GM10248 (cell line): ENCODE data around the gene AGPAT3.

ENCODE experiments used
- CTCF ChIA-PET: fragments of 300-600 bp; sonication (Branson Sonifier 250); formaldehyde crosslinking; extraction: SDS; loops from one replicate; lab custom pipeline; 2021; ENCODE audit warnings: antibody characterized with exemption; lab: Yijun Ruan, JAX
- POLR2A ChIA-PET: fragments of 350-650 bp; sonication (Branson Sonifier 250); formaldehyde crosslinking; extraction: SDS; loops from one replicate; lab custom pipeline; 2020; ENCODE audit warnings: antibody characterized with exemption; lab: Yijun Ruan, JAX
- DNase-seq: peaks from one replicate; pipeline ENCODE4 v3.0.0; 2012; ENCODE audit errors: extremely low spot score
- CTCF ChIP-seq: IDR thresholded peaks from 2 replicates; pipeline ENCODE4 v1.5.1; 2012; ENCODE audit warnings: mild to moderate bottlenecking, low read depth; ENCODE audit errors: extremely low read depth, missing control alignments, control extremely low read depth

The AGPAT3 gene

GRCh38 chr21:43936247-43936967 is 71.4 kb downstream of the AGPAT3 start:
- TF ChIP-seq CTCF, result no peak
- ChIA-PET POLR2A (interaction anchor here (0.6 kb wide), 2 partner anchors 10 to 81 kb away, joined by 3 to 7 read pairs; no protein-coding TSS in a partner anchor), CTCF (interaction anchor here (1.0 to 4.2 kb wide), 5 partner anchors 9 to 148 kb away, joined by 3 to 49 read pairs (median 3); no protein-coding TSS in a partner anchor)
- DNase-seq, result no peak

GRCh38 chr21:43937051-43937832 is 72.2 kb downstream of the AGPAT3 start:
- POLR2A ChIA-PET, result interaction anchor here (0.7 to 0.8 kb wide), 2 partner anchors 11 to 16 kb away, joined by 3 to 4 read pairs; no protein-coding TSS in a partner anchor
- DNase-seq, result no peak
- CTCF ChIA-PET, result interaction anchor here (1.0 to 4.2 kb wide), 6 partner anchors 10 to 148 kb away, joined by 3 to 49 read pairs (median 5); partner anchors contain the start of gene RRP1
- no peak for TF ChIP-seq CTCF

GRCh38 chr21:43937891-43938309 is 72.9 kb downstream of the AGPAT3 start:
- peak; percentile 65 for DNase-seq
- POLR2A ChIA-PET, result interaction anchor here (0.7 to 0.8 kb wide), 2 partner anchors 11 to 17 kb away, joined by 3 to 4 read pairs; no protein-coding TSS in a partner anchor
- CTCF ChIA-PET, result interaction anchor here (0.9 to 4.2 kb wide), 18 partner anchors 10 to 148 kb away, joined by 3 to 49 read pairs (median 4); partner anchors contain the start of gene RRP1
- TF ChIP-seq CTCF, result no peak

GRCh38 chr21:43938751-43939442 is 73.9 kb downstream of the AGPAT3 start:
- ChIA-PET POLR2A (no interaction called here), CTCF (interaction anchor here (0.6 to 4.2 kb wide), 32 partner anchors 9 to 211 kb away, joined by 3 to 49 read pairs (median 4); partner anchors contain the start of gene RRP1)
- TF ChIP-seq CTCF, result peak; percentile 99
- DNase-seq, result peak; percentile 94

- POLR2A ChIA-PET, result no interaction called here
- TF ChIP-seq CTCF, result no peak
- DNase-seq, result no peak
These were observed 74.7 kb downstream of the AGPAT3 start for GRCh38 chr21:43939443-43940328.

More at GRCh38 chr21:43939443-43940328, 74.7 kb downstream of the AGPAT3 start:
- CTCF ChIA-PET, result interaction anchor here (0.6 to 4.2 kb wide), 25 partner anchors 8 to 211 kb away, joined by 3 to 49 read pairs (median 5); partner anchors contain the start of gene RRP1
